Pulmonary artery endothelial cell (primary cell): ENCODE measurements around the gene WNT4. TPM values are rescaled to one million over a fixed set of nuclear protein-coding genes. Genes with fewer than 3 reads are reported as not detected.

ENCODE experiments used
- DNase-seq: peaks from one replicate; pipeline ENCODE4 v3.0.0-alpha.2; 2011; ENCODE audit warnings: low read depth, low spot score
- total RNA-seq: library from RNA; depleted of rRNA; stranded (reverse); fragments of >200 nt; gene quantifications from 2 replicates; pipeline ENCODE4 v1.2.3, GENCODE V29; 2014

WNT4 gene
- total RNA-seq, 1 donor from 2014 or later, result 0.13 TPM

- DNase-seq, result no peak
Observed at GRCh38 chr1:22163564-22163963, 20.7 kb upstream of the WNT4 start.

GRCh38 chr1:22163137-22163536 is 20.2 kb upstream of the WNT4 start:
- DNase-seq, result no peak

- no peak for DNase-seq
Observed at GRCh38 chr1:22159891-22160290, 17.0 kb upstream of the WNT4 start.

GRCh38 chr1:22158654-22159053 is 15.8 kb upstream of the WNT4 start:
- no peak for DNase-seq

- no peak for DNase-seq
Observed at GRCh38 chr1:22157359-22157966, 14.6 kb upstream of the WNT4 start.

- DNase-seq, result no peak
Observed at GRCh38 chr1:22155517-22155916, 12.6 kb upstream of the WNT4 start.

- DNase-seq, result no peak
Observed at GRCh38 chr1:22154626-22155025, 11.7 kb upstream of the WNT4 start.

GRCh38 chr1:22153660-22154437 is 11.0 kb upstream of the WNT4 start:
- DNase-seq, result no peak

GRCh38 chr1:22150923-22151322 is 8.0 kb upstream of the WNT4 start:
- DNase-seq, result no peak

GRCh38 chr1:22142315-22143064 is 407 bp downstream of the WNT4 start:
- no peak for DNase-seq

- DNase-seq, result no peak
Observed at GRCh38 chr1:22141554-22142314, 1.2 kb downstream of the WNT4 start.

- DNase-seq, result no peak
Observed at GRCh38 chr1:22140694-22141093, 2.2 kb downstream of the WNT4 start.

- DNase-seq, result no peak
Observed at GRCh38 chr1:22139817-22140216, 3.1 kb downstream of the WNT4 start.

- no peak for DNase-seq
Observed at GRCh38 chr1:22139066-22139594, 3.8 kb downstream of the WNT4 start.

- DNase-seq, result no peak
Observed at GRCh38 chr1:22137004-22137720, 5.7 kb downstream of the WNT4 start.

GRCh38 chr1:22133931-22134324 is 9.0 kb downstream of the WNT4 start:
- no peak for DNase-seq

- no peak for DNase-seq
Observed at GRCh38 chr1:22133247-22133930, 9.5 kb downstream of the WNT4 start.

- DNase-seq, result peak; percentile 47
Observed at GRCh38 chr1:22132517-22133235, 10.2 kb downstream of the WNT4 start.

GRCh38 chr1:22131875-22132486 is 10.9 kb downstream of the WNT4 start:
- no peak for DNase-seq
